ENCODE measurements around the gene SYCP2L.

- TF ChIP-seq POLR2A (IDR thresholded peaks at IDR 0.05; ENCODE audit: borderline replicate concordance, extremely low read depth, insufficient read depth, insufficient read length) (no peak), CTCF (IDR thresholded peaks at IDR 0.05 in 2 of 3, conservative IDR thresholded peaks at IDR 0.05 in 1 of 3; ENCODE audit: borderline replicate concordance in 1 of 3, insufficient read depth in 1 of 3, low read depth in 2 of 3, low read length in 2 of 3) (no peak), POLR2AphosphoS5 (IDR thresholded peaks at IDR 0.05; ENCODE audit: low read depth, low read length) (no peak), TCF7L2 (IDR thresholded peaks at IDR 0.05; ENCODE audit: borderline replicate concordance, extremely low read depth, insufficient read depth, insufficient read length) (no peak), CEBPB (IDR thresholded peaks at IDR 0.05; ENCODE audit: low read depth) (no peak), SIN3A (IDR thresholded peaks at IDR 0.05; ENCODE audit: low read depth) (no peak)
These were observed 11.8 kb upstream of the SYCP2L start for GRCh38 chr6:10875026-10875425.
